Measurements from ENCODE around the gene ZFR.
"Not testable (repeated sequence)": the region's sequence is repeated elsewhere in the genome, so short reads cannot be mapped to it uniquely, and the experiment has no call there.

ZFR gene

GRCh38 chr5:32444431-32445286 is at the start of gene ZFR:
ZFR (minus strand) TSS chr5:32444740; CDS start chr5:32444658, 82 bp downstream.
- peak; percentile 80 for DNase-seq (ENCODE audit: low read depth)

DNA sequence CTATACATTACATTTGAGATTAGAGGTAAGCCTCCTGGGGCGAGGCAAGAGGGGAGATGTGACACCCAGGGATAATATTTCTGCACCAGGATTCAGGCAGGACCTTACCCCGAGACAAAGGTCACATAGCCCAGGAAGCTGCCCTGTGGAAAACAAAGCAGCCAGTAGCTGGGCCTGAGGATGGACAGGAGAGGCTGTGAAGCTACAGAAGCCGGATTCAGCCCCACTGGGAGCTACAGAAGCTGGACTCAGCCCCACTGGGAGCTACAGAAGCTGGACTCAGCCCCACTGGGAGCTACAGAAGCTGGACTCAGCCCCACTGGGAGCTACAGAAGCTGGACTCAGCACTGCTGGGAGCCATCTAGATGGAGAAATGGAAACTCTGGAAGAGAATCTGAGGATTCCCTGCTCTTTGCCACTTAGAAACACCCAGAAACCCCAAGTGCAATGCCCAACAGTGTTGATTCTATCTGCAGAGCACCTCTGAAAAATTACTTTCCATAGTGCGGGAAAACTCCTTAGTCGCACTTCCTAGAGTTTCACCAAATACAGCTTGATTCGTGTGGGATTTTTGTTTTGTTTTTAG is 46.5 kb upstream of the ZFR start:
- DNase-seq (ENCODE audit: low read depth) = no peak

DNA sequence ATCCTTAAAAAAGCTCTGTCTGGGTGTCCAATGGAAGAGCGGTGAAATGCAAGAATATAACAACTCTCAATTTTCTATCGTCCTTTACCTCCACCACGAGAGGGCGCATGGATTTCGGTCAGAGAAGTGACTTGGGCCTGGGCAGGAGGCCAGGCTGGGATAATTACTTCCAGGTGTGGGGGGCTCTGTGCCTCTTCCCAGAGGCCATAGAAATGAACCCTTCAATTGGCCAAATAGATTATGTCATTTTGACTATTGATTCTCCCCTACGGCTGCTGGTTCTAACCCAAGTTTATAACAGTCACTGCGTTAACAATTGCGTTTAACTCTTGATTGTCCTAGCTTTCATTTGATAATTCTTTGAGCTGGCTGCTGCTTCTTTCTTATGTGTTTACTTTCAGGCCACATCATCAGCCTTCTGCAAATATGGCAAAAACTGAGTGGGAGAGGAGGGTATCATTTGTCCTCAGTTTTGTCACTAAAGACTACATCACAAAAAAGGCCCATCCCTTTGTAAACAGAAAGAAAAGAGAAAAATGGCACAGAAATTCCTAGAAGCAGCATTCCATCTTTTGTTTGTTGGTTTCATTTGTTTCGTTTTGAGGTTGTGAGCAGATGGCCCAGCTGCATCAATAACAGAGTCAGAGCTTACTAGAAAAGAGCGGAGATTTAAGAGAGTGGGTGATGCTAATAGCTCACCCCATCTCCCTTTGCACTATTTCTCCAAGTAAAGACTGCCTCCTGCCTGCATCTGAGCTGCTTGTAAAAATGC is 45.4 kb upstream of the ZFR start:
- peak; percentile 44 for DNase-seq (ENCODE audit: low read depth)

DNA sequence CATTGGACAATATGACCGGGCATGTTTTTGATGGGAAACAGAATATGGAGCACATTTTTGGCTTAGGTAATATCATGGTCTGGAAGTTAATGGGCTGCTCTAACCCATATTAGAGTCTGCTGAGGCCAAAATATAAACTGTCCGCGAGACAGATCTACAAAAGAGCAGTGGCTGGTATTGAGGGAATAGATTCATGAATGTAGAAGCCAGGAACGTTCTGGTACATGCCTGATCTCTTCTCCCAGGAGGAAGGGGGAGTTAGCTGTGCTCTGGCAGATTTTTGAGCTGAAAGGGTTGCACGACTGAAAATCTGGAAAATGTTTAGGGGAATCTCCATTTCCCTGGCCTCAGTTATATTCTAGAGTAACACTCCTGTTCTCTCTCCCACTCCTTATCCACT is 42.9 kb upstream of the ZFR start:
- no peak for DNase-seq (ENCODE audit: low read depth)

GRCh38 chr5:32487008-32487407 is 42.5 kb upstream of the ZFR start:
- no peak for DNase-seq (ENCODE audit: low read depth)

GRCh38 chr5:32482193-32482592 is 37.7 kb upstream of the ZFR start:
- DNase-seq (ENCODE audit: low read depth) = no peak

GRCh38 chr5:32479096-32479495 is 34.6 kb upstream of the ZFR start:
- DNase-seq (ENCODE audit: low read depth) = no peak

- no peak for DNase-seq (ENCODE audit: low read depth)
Observed at GRCh38 chr5:32476891-32477290, 32.4 kb upstream of the ZFR start.

DNA sequence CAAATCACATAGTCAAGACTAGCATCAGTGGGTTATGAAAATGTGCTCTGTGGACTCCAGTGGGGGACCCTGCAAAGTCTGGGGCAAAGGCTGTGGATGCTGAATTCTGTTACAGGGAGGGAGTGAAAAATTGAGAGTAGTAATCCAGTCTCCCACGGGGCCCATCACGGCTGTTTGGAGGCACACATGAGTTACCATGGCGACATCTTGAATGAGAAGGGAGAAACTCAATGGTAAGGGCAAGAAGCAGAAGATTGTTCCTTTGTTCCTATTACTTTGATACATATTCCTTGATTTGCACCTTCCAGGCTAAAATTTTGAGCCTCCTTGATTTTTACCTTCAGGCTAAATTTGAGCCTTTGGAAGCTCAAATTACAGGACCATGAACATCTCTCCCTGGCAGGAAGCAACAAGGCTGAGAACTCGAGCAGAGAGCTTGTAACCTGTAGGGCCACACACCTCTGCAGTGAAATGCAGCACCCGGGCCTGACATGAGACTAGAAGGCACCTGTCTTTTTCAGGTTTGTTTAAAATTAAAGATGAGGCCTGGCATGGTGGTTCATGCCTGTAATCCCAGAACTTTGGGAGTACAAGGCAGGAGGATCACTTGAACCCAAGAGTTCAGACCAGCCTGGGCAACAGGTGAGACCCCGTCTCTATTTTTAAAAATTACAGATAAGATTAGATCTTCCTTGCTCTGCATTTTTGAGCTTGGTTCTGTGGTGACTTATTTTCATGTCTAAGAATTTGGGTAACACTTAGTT is 31.0 kb upstream of the ZFR start:
- DNase-seq (ENCODE audit: low read depth) = no peak

- DNase-seq (ENCODE audit: low read depth) = no peak
Observed at GRCh38 chr5:32474209-32474854, 29.8 kb upstream of the ZFR start.

DNA sequence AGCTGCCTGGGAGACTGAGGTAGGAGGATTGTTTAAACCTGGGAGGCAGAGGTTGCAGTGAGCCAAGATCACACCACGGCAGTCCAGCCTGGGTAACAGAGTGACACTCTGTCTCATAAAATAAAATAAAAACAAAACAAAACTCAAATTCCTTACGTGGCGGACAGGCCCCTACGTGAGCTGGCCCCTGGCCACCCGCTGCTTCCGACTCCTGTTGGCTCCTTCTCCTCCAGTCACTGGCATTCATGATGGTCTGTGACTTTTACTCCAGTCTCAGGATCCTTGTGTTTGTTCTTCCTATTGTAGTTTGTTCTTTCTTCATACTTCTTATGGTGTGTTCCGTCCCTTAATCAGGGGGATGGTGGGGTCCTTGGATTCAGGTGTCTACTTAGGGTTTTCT is 28.5 kb upstream of the ZFR start:
- no peak for DNase-seq (ENCODE audit: low read depth)

GRCh38 chr5:32471784-32472183 is 27.2 kb upstream of the ZFR start:
- DNase-seq (ENCODE audit: low read depth) = no peak

DNA sequence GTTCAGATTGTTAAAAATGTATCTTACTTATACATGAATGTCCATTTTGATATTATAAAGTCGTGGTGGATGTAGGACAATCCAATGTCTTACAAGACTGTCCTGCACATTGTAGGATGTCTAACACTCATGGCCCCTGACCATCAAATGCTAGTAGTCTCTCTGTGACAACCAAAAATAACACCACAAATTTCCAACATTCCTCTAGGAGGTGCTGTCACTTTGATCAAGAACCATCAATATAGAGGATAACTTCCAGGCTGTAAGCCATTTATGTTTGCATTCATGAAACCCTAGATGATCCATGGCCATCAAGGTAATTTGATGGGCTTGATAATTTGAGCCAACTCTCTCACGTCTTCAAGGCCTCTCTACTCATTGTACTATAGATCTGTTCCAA is 20.5 kb upstream of the ZFR start:
- no peak for DNase-seq (ENCODE audit: low read depth)

DNA sequence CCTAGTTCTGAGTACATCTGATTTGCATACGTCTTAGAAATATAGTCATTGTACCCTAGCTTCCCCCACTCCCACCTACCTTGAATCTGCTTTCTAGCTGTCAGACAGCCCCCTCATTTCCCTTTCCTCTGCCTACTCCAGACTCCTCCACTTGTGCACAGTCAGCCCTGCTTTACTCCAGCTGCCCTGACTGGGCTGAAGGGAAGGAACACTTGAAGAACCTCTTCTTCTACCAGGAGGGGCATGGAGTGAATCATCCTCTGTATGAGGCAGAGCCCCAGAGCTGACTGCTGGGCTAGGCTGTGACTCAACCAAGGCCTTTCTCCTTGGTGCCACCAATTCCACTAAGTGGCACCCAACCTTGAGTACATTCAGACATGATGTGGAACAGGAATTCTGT is 18.1 kb upstream of the ZFR start:
- DNase-seq (ENCODE audit: low read depth) = peak; percentile 2

DNA sequence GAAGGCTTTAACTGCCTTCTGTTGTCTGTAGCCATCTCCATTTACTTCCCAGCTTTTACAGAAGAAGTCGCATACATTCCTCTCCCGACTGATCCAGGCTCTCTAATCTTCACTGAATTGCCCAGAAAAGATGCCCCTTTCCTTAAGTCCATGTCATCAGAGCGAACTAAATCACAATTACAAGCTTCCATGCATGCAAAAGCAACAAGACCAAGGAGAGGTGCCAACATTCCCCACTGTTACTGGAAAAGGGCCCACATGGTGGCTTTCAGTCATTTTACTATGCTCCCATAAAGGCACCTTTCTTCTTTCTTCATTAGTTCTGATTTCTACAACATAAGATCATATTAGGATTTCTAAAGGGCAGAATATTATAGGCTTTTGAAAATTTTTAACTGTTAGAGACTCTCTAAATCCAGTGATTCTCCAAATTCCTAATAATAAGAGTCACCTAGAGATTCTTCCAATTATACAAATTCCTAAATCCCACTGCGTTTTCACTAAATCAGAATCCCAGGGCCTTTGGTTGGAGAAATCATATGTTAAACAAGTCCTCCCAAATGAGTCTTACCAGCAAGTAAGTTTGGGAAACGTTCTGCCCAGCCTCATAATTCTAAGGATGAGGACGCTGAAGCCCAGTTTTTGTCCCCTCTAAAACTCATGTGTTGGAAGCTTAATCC is 17.0 kb upstream of the ZFR start:
- no peak for DNase-seq (ENCODE audit: low read depth)

- DNase-seq (ENCODE audit: low read depth) = no peak
Observed at GRCh38 chr5:32460702-32461101, 16.2 kb upstream of the ZFR start.

DNA sequence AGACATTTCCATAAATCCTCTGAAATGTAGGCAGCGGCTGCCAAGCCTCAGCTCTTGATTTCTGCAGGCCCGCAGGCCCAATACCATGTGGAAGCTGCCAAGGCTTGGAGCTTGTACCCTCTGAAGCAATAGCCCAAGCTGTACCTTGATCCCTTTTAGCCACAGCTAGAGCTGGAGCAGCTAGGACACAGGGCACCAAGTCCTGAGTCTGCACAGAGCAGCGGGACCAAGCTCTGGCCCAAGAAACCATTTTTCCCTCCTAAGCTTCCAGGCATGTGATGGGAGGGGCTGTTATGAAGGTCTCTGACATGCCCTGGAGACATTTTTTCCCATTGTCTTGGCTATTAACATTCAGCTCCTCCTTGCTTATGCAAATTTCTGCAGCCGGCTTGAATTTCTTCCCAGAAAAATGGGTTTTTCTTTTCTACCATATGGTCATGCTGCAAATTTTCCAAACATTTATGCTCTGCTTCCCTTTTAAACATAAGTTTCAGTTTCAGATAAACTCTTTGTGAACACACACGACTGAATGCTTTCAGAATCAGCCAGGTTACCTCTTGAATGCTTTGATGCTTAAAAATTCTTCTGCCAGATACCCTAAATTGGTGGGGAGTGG is 14.4 kb upstream of the ZFR start:
- DNase-seq (ENCODE audit: low read depth) = no peak

DNA sequence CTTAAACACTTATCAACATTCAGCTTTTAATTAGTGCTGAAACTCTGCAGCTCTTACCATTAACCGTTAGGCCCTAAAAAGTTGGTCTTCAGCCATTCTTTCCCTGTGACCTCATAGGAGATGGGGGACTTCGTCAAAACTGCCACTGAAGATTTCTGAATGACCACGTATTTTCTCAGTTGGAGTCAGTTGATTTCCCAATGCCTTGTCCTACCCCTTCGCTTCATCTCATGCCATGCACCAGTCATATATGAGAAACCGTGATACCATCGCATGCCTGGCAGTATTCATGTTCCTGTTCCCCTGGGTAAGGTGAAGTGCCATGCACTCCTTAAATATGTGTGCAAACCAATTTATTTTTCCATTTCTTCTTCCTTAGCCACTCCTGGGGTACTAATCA is 10.8 kb upstream of the ZFR start:
- no peak for DNase-seq (ENCODE audit: low read depth)

- no peak for DNase-seq (ENCODE audit: low read depth)
Observed at GRCh38 chr5:32454821-32455220, 10.3 kb upstream of the ZFR start.

- DNase-seq (ENCODE audit: low read depth) = no peak
Observed at GRCh38 chr5:32453916-32454315, 9.4 kb upstream of the ZFR start.

DNA sequence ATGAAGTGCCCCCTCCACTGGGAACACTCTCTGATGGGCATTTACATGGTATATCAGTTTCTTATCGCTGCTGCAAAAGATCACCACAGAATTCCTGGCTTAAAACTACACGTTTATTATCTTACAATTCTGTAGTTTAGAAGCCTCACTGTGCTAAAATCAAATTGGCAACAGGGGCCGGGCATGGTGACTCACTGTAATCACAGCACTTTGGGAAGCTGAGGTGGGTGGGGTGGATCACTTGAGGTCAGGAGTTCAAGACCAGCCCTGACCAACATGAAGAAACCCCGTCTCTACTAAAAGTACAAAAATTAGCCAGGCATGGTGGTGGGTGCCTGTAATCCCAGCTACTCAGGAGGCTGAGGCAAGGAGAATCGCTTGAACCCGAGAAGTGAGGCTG is 7.8 kb upstream of the ZFR start:
- DNase-seq (ENCODE audit: low read depth) = not testable (repeated sequence)
